Muscle of leg (tissue), 11 donors: ENCODE results near the gene MYH8. TPM values are rescaled to one million over a fixed set of nuclear protein-coding genes. Genes with fewer than 3 reads are reported as not detected.

ENCODE experiments used
- DNase-seq: peaks from one replicate; pipeline ENCODE4 v3.0.0; 2013
- H3K27ac ChIP-seq: one replicate; pipeline ENCODE4 v1.5.1; 2013; ENCODE audit warnings: mild to moderate bottlenecking, low read length, control low read depth
- H3K27me3 ChIP-seq: one replicate; pipeline ENCODE4 v1.6.1; 2013; ENCODE audit warnings: low read length; ENCODE audit not compliant: control insufficient read depth, insufficient read depth
- H3K36me3 ChIP-seq: one replicate; pipeline ENCODE4 v1.6.1; 2013; ENCODE audit warnings: low read length; ENCODE audit not compliant: control insufficient read depth, insufficient read depth
- H3K4me1 ChIP-seq: one replicate; pipeline ENCODE4 v1.6.1; 2013; ENCODE audit warnings: low read length; ENCODE audit not compliant: control insufficient read depth, insufficient read depth
- H3K4me3 ChIP-seq: one replicate; pipeline ENCODE4 v1.5.1; 2013; ENCODE audit warnings: low read length, control low read depth
- H3K9me3 ChIP-seq: replicated peaks from 2 replicates; pipeline ENCODE4 v1.6.1; 2013; ENCODE audit warnings: low read depth, low read length; ENCODE audit not compliant: control insufficient read depth
- WGBS: methylation state at CpG from one replicate; pipeline ENCODE4 v1.1.5; 2013; ENCODE audit warnings: missing lambda C conversion rate; ENCODE audit not compliant: insufficient coverage; 5-methylcytosine and 5-hydroxymethylcytosine counted together
- polyA plus RNA-seq, 8 donors: library from polyadenylated mRNA; unstranded; fragments of 120-200 nt; gene quantifications; one replicate each; pipeline versions ENCODE4 v1.2.1 to v1.2.3, GENCODE V29; 2013; ENCODE audit warnings: inconsistent platforms in 1 of 8, low replicate concordance in 1 of 8; ENCODE audit not compliant: insufficient read length in 8 of 8, insufficient read depth in 1 of 8
- total RNA-seq: library from RNA; stranded (reverse); fragments of 120-200 nt; gene quantifications from one replicate; pipeline ENCODE4 v1.2.4, GENCODE V29; 2013

Gene MYH8
- total and polyA plus RNA-seq, 9 donors: 397 to 1,862 (median 1,461) TPM

DNA sequence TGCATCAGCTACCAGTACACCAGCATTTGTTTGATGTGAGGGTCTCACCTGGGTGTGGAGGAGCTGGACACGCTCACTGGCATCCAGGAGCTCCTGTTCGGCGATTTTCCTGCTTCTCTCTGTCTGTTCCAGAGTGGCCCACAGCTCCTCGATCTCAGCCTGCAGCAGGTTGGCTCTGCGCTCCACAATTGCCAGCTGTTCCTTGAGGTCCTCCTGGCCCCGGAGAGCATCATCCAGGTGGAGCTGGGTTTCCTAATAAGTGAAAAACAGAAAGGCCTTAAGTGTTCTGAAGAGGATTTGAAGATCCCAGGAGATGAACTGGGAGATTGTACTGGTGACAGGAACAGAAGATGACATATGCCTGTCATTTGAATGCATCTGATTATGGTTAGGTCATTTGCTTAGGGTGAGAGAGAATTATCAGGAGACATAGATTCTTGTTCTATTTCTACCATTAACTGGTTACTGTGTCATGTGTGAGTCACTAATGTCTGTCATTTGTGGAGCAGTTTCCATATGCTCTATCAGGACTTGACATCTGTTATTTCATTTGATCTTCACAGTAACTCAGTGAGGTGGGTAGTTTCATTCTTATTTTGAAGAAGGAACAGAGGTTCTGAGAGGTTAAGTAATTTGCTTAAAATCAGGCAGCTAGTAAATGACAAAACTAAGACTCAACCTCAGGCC lies 27.4 kb downstream of the MYH8 start:
- 75% methylated on average over 6 of the region's 6 CpGs for WGBS
- Histone ChIP-seq H3K4me1 (no peaks in the 10 kb centered on the region), H3K27ac (no peak overlapping the region), H3K27me3 (no peaks in the 10 kb centered on the region), H3K9me3 (no peaks in the 10 kb centered on the region), H3K36me3 (peaks cover 16% of the 10 kb centered on the region), H3K4me3 (no peak overlapping the region)
- no peak for DNase-seq

DNA sequence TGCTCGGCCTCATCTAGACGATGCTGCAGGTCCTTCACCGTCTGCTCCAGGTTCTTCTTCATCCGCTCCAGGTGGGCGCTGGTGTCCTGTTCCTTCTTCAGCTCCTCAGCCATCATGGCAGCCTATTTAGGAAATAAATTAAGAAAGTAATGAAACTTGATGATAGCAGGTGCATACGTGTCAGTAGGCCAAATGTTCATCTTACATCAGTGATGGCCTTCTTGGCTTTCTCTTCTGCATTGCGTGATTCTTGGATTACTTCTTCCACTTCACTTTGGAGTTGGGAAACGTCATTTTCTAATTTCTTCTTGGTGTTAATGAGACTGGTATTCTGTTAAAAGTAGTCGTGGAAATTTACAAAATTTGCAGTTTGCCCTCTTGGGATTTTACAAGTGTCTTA lies 28.9 kb downstream of the MYH8 start:
- H3K36me3 ChIP-seq: peaks cover 11% of the 10 kb centered on the region
- no peak overlapping the region for H3K4me3 ChIP-seq
- H3K27me3 ChIP-seq: no peaks in the 10 kb centered on the region
- no peaks in the 10 kb centered on the region for H3K9me3 ChIP-seq
- no peaks in the 10 kb centered on the region for H3K4me1 ChIP-seq
- 50% methylated on average over 1 of the region's 9 CpGs for WGBS
- no peak overlapping the region for H3K27ac ChIP-seq
- DNase-seq: no peak

DNA sequence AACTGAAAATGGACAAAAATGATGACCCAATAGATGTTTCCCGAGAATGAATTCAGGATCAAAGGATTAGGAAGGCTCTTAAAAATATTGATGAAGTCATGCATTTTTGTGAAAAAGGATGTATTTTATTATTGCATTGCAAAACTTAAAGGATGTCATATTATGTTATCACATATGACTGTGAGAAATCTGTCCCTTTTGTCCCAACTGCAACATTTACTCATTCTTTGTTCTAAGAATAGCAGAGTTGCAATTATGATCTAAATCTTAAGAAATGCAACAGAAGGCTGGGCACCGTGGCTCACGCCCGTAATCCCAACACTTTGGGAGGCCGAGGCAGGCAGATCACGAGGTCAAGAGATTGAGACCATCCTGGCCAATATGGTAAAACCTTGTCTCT lies 35.9 kb downstream of the MYH8 start:
- H3K27me3 ChIP-seq: no peaks in the 10 kb centered on the region
- WGBS: 71% methylated on average over 5 of the region's 6 CpGs

DNA sequence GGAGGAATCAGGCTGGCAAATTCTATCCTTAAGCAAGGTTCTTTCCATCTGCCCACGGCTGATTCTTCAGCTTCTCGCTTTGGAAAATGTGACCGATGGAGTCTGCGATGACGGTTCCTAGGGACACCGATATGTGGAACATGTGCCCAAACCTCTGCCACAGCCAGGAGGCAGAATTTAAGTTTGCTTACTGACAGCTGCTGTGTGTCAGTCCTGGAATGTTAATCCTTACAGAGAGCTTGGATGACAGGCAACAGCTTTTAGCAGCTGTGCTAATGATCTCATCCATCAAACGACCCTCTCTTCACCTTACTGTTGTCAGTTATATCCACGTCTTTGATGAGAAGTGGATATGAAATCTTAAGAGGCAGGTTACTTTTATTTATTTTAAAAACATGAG lies 37.6 kb downstream of the MYH8 start:
- H3K36me3 ChIP-seq: no peaks in the 10 kb centered on the region
- no peaks in the 10 kb centered on the region for H3K27me3 ChIP-seq
- H3K4me1 ChIP-seq: peaks cover 30% of the 10 kb centered on the region
- peak; percentile 92 for DNase-seq
- H3K9me3 ChIP-seq: no peaks in the 10 kb centered on the region
- H3K4me3 ChIP-seq: no peak overlapping the region
- 78% methylated on average over 6 of the region's 8 CpGs for WGBS
- H3K27ac ChIP-seq: peak overlapping the region; percentile 91

More for the DNA sequence above, 35.9 kb downstream of the MYH8 start:
- no peak for DNase-seq
- H3K4me1 ChIP-seq: peaks cover 23% of the 10 kb centered on the region
- H3K27ac ChIP-seq: no peak overlapping the region
- no peak overlapping the region for H3K4me3 ChIP-seq
- H3K36me3 ChIP-seq: peaks cover 5% of the 10 kb centered on the region
- no peaks in the 10 kb centered on the region for H3K9me3 ChIP-seq

GRCh38 chr17:10380631-10381408 lies 40.9 kb downstream of the MYH8 start:
- no peak overlapping the region for H3K4me3 ChIP-seq
- no peak for DNase-seq
- H3K36me3 ChIP-seq: no peaks in the 10 kb centered on the region
- H3K27ac ChIP-seq: peak overlapping the region; percentile 10
- peaks cover 30% of the 10 kb centered on the region for H3K4me1 ChIP-seq
- no CpG with 5 or more reads among the region's 3 CpGs for WGBS
- H3K27me3 ChIP-seq: no peaks in the 10 kb centered on the region
- no peaks in the 10 kb centered on the region for H3K9me3 ChIP-seq

- DNase-seq: no peak
- H3K27ac ChIP-seq: no peak within 1 kb of the TSS
- no peaks in the 10 kb centered on the region for H3K9me3 ChIP-seq
- H3K27me3 ChIP-seq: no peaks in the 10 kb centered on the region
- H3K4me3 ChIP-seq: no peak within 1 kb of the TSS
- H3K4me1 ChIP-seq: no peaks in the 10 kb centered on the region
- no peaks in the 10 kb centered on the region for H3K36me3 ChIP-seq
- 51% methylated on average over 3 of the region's 5 CpGs for WGBS
These were observed 48.8 kb downstream of the MYH8 start, which contains the start of gene MYH13 for GRCh38 chr17:10372906-10373305. Gene MYH13 (minus strand): TSS chr17:10373006. CDS start chr17:10364530, 8,476 bp downstream.

DNA sequence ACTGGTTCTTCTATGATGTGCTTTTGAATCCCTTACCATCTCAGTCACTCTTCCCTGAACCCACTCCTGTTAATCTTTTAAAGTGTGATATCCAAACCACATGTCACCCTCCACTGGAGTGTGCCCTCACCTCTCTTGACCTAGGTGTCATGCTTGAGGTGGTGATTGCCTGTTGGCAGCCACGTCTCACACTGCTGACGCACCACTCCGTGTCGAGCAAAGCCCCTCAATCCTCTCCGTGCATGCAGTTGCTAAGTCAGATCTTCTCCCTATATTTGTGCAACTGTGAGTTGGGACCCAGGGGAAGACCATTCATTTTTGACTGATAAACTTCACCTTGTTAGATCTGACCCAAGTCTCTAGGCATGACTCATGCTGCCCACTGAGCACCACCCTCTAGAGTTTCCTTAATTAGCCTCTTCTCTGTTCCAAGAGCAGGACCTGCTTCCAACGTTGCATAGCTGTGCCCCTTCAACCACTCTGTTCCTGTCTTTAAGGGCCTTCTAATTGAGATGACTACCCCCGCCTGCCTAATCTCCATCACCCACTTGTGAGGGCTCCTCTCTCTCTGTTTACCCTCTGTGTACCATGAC lies 51.6 kb downstream of the MYH8 start:
- H3K4me1 ChIP-seq: no peaks in the 10 kb centered on the region
- WGBS: 74% methylated on average over 7 of the region's 7 CpGs
- H3K27ac ChIP-seq: no peak overlapping the region
- no peaks in the 10 kb centered on the region for H3K36me3 ChIP-seq
- H3K9me3 ChIP-seq: no peaks in the 10 kb centered on the region
- H3K27me3 ChIP-seq: no peaks in the 10 kb centered on the region
- no peak for DNase-seq
- no peak overlapping the region for H3K4me3 ChIP-seq

DNA sequence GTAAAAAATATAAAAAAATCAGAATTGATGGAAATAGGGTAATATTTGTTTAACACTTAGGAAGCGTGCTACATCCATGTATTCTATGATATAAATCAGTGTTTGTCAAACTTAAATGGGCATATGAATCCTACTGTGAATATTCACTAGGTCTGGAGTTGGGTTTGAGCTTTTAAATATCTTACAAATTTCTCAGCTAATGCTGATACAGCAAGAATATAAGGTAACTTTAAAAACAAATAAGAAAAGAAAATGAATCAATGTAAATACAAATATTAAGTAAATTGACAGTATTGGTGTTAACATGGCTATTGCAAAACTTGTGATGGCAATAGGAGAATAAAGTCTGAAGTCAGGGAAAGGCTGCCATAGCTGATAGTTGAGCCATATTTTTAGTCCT lies 52.5 kb downstream of the MYH8 start:
- H3K36me3 ChIP-seq: no peaks in the 10 kb centered on the region
- no peaks in the 10 kb centered on the region for H3K27me3 ChIP-seq
- H3K4me1 ChIP-seq: no peaks in the 10 kb centered on the region
- H3K4me3 ChIP-seq: no peak overlapping the region
- no peak overlapping the region for H3K27ac ChIP-seq
- DNase-seq: no peak
- no peaks in the 10 kb centered on the region for H3K9me3 ChIP-seq
- no CpG with 5 or more reads among the region's 1 CpG for WGBS

DNA sequence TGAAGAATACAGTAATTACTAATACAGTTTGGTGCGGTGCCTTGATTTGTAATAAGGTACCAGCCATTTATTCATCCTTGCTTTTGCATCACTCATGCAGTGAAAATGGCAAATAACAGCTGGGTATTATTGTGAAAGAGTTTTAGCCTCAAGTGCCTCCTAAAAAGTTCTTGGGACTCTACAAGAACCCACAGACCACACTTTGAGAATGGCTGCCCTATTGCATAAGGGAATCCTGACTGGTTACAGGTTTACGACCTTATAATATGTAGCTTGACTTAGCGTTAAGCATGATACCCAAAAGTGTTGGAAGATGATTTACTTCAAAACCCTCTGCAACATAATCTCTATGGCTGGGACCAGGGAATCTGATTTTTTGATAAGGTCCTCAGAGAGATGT lies 53.2 kb downstream of the MYH8 start:
- no peaks in the 10 kb centered on the region for H3K9me3 ChIP-seq
- H3K27me3 ChIP-seq: no peaks in the 10 kb centered on the region
- WGBS: no CpG with 5 or more reads among the region's 3 CpGs
- no peak overlapping the region for H3K4me3 ChIP-seq
- DNase-seq: no peak
- H3K27ac ChIP-seq: no peak overlapping the region
- H3K36me3 ChIP-seq: no peaks in the 10 kb centered on the region
- H3K4me1 ChIP-seq: no peaks in the 10 kb centered on the region

- Histone ChIP-seq H3K36me3 (no peaks in the 10 kb centered on the region), H3K4me3 (no peak overlapping the region), H3K9me3 (no peaks in the 10 kb centered on the region), H3K27me3 (no peaks in the 10 kb centered on the region), H3K27ac (no peak overlapping the region), H3K4me1 (peaks cover under 1% of the 10 kb centered on the region)
- no peak for DNase-seq
These were observed 61.2 kb downstream of the MYH8 start for GRCh38 chr17:10360578-10360977.
